ENCODE results near the gene EXOC3.
"Not testable (repeated sequence)": the region's sequence is repeated elsewhere in the genome, so short reads cannot be mapped to it uniquely, and the experiment has no call there.

Gene EXOC3

GRCh38 chr5:473551-474192 is 30.7 kb downstream of the EXOC3 start:
- DNase-seq (ENCODE audit: low read depth) = no peak

- not testable (repeated sequence) for DNase-seq (ENCODE audit: low read depth)
Measured at GRCh38 chr5:474232-474839, 31.4 kb downstream of the EXOC3 start.

GRCh38 chr5:474840-475661 is 32.1 kb downstream of the EXOC3 start:
- no peak for DNase-seq (ENCODE audit: low read depth)

GRCh38 chr5:475704-476101 is 32.7 kb downstream of the EXOC3 start:
- no peak for DNase-seq (ENCODE audit: low read depth)

- no peak for DNase-seq (ENCODE audit: low read depth)
Measured at GRCh38 chr5:476102-476813, 33.3 kb downstream of the EXOC3 start.

GRCh38 chr5:476814-477175 is 33.8 kb downstream of the EXOC3 start:
- no peak for DNase-seq (ENCODE audit: low read depth)

GRCh38 chr5:477247-477646 is 34.3 kb downstream of the EXOC3 start:
- no peak for DNase-seq (ENCODE audit: low read depth)

GRCh38 chr5:477871-478270 is 34.9 kb downstream of the EXOC3 start:
- DNase-seq (ENCODE audit: low read depth) = no peak

- DNase-seq (ENCODE audit: low read depth) = no peak
Measured at GRCh38 chr5:478369-478981, 35.5 kb downstream of the EXOC3 start.

GRCh38 chr5:478982-479535 is 36.1 kb downstream of the EXOC3 start:
- DNase-seq (ENCODE audit: low read depth) = no peak

- no peak for DNase-seq (ENCODE audit: low read depth)
Measured at GRCh38 chr5:479566-480319, 36.8 kb downstream of the EXOC3 start.

- DNase-seq (ENCODE audit: low read depth) = no peak
Measured at GRCh38 chr5:481347-481746, 38.4 kb downstream of the EXOC3 start.

GRCh38 chr5:482021-482420 is 39.0 kb downstream of the EXOC3 start:
- no peak for DNase-seq (ENCODE audit: low read depth)

- DNase-seq (ENCODE audit: low read depth) = no peak
Measured at GRCh38 chr5:482506-482905, 39.5 kb downstream of the EXOC3 start.

GRCh38 chr5:483011-483410 is 40.0 kb downstream of the EXOC3 start:
- DNase-seq (ENCODE audit: low read depth) = no peak

- no peak for DNase-seq (ENCODE audit: low read depth)
Measured at GRCh38 chr5:483434-484140, 40.6 kb downstream of the EXOC3 start.

- DNase-seq (ENCODE audit: low read depth) = no peak
Measured at GRCh38 chr5:484556-484955, 41.6 kb downstream of the EXOC3 start.

GRCh38 chr5:485113-485945 is 42.4 kb downstream of the EXOC3 start:
- no peak for DNase-seq (ENCODE audit: low read depth)

- DNase-seq (ENCODE audit: low read depth) = no peak
Measured at GRCh38 chr5:485946-486491, 43.0 kb downstream of the EXOC3 start.

All from GM04503 (cell line).